ENCODE measurements around the gene SKIL.

- TF ChIP-seq EZH2 (IDR thresholded peaks at IDR 0.05; ENCODE audit: borderline replicate concordance, low read length) (no peak), CTCF (IDR thresholded peaks at IDR 0.05; ENCODE audit: low read length) (no peak)
These were observed 33.6 kb downstream of the SKIL start for GRCh38 chr3:170391108-170391507.

Measured in OCI-LY1 (cell line).